GM18505 (cell line): ENCODE results near the gene E4F1.
A peak's percentile ranks its signal among the peaks of the same experiment; 100 is the strongest.

ENCODE experiments used
- ATAC-seq: cut with Tn5 transposase; IDR thresholded peaks from one replicate; pipeline ENCODE4 v1.9.1; 2021; ENCODE audit not compliant: unreplicated experiment
- POLR2A ChIP-seq: IDR thresholded peaks from 4 replicates; pipeline ENCODE4 v1.6.1; 2011; ENCODE audit warnings: borderline replicate concordance; ENCODE audit not compliant: insufficient read depth, insufficient read length; ENCODE audit errors: extremely low read depth

The E4F1 gene

GRCh38 chr16:2205967-2206313, 17.5 kb upstream of the E4F1 start:
- peak; percentile 9 for ATAC-seq
- TF ChIP-seq POLR2A = no peak

- no peak for ATAC-seq
These were observed 17.0 kb upstream of the E4F1 start for GRCh38 chr16:2206420-2206779.

GRCh38 chr16:2206780-2207433, 16.5 kb upstream of the E4F1 start:
- ATAC-seq = no peak
- TF ChIP-seq POLR2A = no peak

More at GRCh38 chr16:2206420-2206779, 17.0 kb upstream of the E4F1 start:
- no peak for TF ChIP-seq POLR2A

- no peak for TF ChIP-seq POLR2A
- ATAC-seq = no peak
These were observed 15.5 kb upstream of the E4F1 start for GRCh38 chr16:2207872-2208271.

GRCh38 chr16:2208308-2208707, 15.1 kb upstream of the E4F1 start:
- no peak for TF ChIP-seq POLR2A
- no peak for ATAC-seq

GRCh38 chr16:2208772-2209171, 14.6 kb upstream of the E4F1 start:
- no peak for ATAC-seq
- TF ChIP-seq POLR2A = no peak

- no peak for TF ChIP-seq POLR2A
- no peak for ATAC-seq
These were observed 14.0 kb upstream of the E4F1 start for GRCh38 chr16:2209258-2210008.

- ATAC-seq = no peak
- TF ChIP-seq POLR2A = no peak
These were observed 13.4 kb upstream of the E4F1 start for GRCh38 chr16:2210009-2210332.

GRCh38 chr16:2210386-2211365, 12.7 kb upstream of the E4F1 start, which contains the start of gene BRICD5:
BRICD5 (minus strand) TSS chr16:2210863; CDS start chr16:2210833, 30 bp downstream.
- TF ChIP-seq POLR2A = no peak
- ATAC-seq = no peak

- TF ChIP-seq POLR2A = no peak
These were observed 11.5 kb upstream of the E4F1 start for GRCh38 chr16:2211923-2212347.

GRCh38 chr16:2212362-2213324, 10.7 kb upstream of the E4F1 start:
- no peak for ATAC-seq
- no peak for TF ChIP-seq POLR2A

More at GRCh38 chr16:2211923-2212347, 11.5 kb upstream of the E4F1 start:
- no peak for ATAC-seq
